ENCODE measurements around the gene TMEM214. TPM values are rescaled to one million over a fixed set of nuclear protein-coding genes. Genes with fewer than 3 reads are reported as not detected.

TMEM214 gene
- polyA plus RNA-seq, 4 donors = 56.9 to 71.4 (median 62.4) TPM

DNA sequence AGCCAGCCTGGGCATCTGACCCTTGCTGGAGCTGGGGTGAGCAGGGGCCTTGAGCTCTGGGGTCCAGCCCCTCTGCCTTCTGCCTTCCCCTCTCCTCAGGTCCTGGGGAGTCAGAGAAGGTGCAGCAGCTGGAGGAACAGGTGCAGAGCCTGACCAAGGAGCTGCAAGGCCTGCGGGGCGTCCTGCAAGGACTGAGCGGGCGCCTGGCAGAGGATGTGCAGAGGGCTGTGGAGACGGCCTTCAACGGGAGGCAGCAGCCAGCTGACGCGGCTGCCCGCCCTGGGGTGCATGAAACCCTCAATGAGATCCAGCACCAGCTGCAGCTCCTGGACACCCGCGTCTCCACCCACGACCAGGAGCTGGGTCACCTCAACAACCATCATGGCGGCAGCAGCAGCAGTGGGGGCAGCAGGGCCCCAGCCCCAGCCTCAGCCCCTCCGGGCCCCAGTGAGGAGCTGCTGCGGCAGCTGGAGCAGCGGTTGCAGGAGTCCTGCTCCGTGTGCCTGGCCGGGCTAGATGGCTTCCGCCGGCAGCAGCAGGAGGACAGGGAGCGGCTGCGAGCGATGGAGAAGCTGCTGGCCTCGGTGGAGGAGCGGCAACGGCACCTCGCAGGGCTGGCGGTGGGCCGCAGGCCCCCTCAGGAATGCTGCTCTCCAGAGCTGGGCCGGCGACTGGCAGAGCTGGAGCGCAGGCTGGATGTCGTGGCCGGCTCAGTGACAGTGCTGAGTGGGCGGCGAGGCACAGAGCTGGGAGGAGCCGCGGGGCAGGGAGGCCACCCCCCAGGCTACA, 49.4 kb downstream of the TMEM214 start:
- no peak for DNase-seq (ENCODE audit: low read depth in 4 of 4, low spot score in 3 of 4)

DNA sequence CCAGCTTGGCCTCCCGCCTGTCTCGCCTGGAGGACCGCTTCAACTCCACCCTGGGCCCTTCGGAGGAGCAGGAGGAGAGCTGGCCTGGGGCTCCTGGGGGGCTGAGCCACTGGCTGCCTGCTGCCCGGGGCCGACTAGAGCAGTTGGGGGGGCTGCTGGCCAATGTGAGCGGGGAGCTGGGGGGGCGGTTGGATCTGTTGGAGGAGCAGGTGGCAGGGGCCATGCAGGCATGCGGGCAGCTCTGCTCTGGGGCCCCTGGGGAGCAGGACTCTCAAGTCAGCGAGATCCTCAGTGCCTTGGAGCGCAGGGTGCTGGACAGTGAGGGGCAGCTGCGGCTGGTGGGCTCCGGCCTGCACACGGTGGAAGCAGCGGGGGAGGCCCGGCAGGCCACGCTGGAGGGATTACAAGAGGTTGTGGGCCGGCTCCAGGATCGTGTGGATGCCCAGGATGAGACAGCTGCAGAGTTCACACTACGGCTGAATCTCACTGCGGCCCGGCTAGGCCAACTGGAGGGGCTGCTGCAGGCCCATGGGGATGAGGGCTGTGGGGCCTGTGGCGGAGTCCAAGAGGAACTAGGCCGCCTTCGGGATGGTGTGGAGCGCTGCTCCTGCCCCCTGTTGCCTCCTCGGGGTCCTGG, 50.1 kb downstream of the TMEM214 start:
- DNase-seq (ENCODE audit: low read depth in 4 of 4, low spot score in 3 of 4) = no peak

DNA sequence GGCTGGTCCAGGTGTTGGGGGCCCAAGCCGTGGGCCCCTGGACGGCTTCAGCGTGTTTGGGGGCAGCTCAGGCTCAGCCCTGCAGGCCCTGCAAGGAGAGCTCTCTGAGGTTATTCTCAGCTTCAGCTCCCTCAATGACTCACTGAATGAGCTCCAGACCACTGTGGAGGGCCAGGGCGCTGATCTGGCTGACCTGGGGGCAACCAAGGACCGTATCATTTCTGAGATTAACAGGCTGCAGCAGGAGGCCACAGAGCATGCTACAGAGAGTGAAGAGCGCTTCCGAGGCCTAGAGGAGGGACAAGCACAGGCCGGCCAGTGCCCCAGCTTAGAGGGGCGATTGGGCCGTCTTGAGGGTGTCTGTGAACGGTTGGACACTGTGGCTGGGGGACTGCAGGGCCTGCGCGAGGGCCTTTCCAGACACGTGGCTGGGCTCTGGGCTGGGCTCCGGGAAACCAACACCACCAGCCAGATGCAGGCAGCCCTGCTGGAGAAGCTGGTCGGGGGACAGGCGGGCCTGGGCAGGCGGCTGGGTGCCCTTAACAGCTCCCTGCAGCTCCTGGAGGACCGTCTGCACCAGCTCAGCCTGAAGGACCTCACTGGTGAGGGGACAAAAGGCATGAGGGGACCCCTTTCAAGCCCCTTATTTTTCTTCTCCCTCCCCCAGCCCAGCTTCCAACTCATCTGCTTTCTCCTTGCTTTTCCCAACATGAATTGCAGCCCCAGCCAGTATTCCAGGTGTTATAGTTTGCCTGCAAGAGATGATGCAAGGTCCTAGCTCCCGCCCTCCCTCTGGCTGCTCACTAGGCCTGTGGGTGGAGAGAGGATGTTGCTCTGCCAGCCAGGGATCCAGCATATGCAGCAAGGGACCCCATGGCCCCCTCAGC, 50.9 kb downstream of the TMEM214 start:
- DNase-seq (ENCODE audit: low read depth in 4 of 4, low spot score in 3 of 4) = no peak

DNA sequence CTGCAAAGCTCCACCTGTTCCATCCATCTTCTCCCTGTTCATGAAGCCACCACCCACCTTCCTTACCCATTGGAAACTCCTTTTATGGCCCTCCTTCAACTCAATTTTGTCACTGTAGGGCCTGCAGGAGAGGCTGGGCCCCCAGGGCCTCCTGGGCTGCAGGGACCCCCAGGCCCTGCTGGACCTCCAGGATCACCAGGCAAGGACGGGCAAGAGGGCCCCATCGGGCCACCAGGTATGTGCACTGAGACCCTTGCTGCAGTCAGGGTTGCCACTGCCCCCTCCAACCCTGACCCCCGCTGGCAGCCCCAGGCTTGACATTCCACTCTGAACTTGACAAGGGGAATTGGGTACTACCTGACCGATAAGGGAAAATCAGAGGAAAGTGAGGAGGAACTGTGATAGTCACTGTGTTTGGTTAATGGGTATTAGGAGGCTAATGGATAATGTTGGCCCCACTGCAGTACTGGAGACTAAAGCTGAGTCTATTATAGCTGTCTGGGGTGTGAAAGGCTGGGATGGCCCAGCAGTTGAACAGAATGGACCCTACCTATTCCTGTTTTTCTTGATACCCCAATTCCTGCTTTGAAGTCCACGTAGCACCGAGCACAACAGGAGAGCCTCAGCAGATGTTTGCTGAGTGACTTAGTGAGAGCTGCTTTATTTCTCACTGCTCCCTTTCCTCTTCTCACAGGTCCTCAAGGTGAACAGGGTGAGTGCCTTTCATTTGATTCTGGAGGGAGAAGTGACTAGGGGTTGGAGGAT, 51.7 kb downstream of the TMEM214 start:
- DNase-seq (ENCODE audit: low read depth in 4 of 4, low spot score in 3 of 4) = no peak

DNA sequence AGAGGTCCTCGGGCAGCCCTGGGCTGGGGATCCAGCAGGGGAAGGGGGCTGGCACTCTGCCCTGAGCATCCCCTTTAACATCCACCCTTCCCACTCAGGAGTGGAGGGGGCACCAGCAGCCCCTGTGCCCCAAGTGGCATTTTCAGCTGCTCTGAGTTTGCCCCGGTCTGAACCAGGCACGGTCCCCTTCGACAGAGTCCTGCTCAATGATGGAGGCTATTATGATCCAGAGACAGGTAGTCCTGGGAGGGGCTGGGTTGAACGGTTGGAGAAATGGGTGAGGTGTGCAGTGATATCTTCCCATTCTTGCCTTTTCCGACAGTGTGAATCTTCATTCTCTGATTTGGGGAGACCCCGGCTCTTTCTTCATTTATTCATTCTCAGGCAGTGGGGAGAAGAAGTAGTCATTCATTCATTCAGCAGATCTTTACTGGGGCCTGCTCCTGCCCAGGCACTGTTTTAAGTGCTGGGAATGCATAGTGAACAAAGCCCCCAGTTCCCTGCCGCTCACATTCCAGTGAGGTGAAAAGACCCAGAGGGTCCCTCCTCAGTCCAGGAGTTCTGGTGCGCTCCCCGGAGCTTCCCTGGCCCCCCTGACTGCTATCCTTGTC, 52.4 kb downstream of the TMEM214 start:
- DNase-seq (ENCODE audit: low read depth in 4 of 4, low spot score in 3 of 4) = no peak

DNA sequence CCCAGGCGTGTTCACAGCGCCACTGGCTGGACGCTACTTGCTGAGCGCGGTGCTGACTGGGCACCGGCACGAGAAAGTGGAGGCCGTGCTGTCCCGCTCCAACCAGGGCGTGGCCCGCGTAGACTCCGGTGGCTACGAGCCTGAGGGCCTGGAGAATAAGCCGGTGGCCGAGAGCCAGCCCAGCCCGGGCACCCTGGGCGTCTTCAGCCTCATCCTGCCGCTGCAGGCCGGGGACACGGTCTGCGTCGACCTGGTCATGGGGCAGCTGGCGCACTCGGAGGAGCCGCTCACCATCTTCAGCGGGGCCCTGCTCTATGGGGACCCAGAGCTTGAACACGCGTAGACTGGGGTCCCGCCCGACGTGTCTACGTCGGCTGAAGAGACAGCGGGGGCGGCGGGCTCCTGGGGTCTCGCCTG, 52.9 kb downstream of the TMEM214 start:
- peak in 1 of 4 donors; percentile 53 for DNase-seq (ENCODE audit: low read depth in 4 of 4, low spot score in 3 of 4)

DNA sequence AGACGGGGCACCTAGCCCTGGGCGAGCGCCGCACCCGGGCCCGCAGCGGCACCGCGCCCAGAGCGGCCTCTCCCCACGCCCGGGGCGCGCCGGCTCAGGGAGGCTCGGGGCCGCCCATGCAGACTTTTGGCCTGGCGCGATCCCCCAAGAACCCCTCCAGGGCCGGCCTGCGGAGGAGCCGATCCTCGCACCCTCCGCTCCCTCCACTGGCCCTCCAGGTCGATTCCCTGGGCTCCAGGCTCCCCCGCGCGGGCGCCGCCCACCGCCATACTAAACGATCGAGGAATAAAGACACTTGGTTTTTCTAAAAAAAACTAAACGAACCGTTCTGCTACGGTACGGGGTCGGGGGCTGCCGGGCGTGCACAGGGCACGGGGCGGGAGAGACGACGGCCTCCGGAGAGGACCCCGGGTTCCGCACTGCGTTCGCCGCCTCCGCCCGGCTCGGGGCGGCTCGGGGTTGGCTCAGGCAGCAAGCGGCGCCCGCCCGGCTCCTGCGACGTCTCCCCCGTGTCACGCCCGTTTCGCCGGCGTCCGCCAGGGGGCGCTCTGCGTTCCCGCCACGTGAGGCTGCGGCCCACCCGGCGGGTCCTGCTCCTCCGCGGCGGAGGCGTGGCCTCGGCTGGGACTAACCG, 53.4 kb downstream of the TMEM214 start:
- DNase-seq (ENCODE audit: low read depth in 4 of 4, low spot score in 3 of 4) = peak; percentile 88 to 93 (median 88)

DNA sequence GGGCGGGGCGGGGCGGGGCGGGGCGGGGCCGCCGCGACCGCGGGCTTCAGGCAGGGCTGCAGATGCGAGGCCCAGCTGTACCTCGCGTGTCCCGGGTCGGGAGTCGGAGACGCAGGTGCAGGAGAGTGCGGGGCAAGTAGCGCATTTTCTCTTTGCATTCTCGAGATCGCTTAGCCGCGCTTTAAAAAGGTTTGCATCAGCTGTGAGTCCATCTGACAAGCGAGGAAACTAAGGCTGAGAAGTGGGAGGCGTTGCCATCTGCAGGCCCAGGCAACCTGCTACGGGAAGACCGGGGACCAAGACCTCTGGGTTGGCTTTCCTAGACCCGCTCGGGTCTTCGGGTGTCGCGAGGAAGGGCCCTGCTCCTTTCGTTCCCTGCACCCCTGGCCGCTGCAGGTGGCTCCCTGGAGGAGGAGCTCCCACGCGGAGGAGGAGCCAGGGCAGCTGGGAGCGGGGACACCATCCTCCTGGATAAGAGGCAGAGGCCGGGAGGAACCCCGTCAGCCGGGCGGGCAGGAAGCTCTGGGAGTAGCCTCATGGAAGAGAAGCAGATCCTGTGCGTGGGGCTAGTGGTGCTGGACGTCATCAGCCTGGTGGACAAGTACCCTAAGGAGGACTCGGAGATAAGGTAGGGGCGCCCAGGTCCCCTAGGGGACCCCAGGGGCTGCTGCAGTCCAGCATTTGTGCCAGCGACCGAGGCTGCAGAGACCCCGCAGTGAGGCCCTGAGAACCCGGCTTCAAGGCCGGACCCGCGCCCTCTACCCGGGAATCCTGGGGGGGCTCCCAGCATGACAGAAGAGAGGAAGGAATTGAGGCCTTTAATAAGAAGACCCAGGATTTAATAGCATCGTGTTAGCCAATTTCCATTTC, 54.2 kb downstream of the TMEM214 start, which contains the start of gene KHK:
Gene KHK, plus strand, starts transcription at position 49 of the 870 bp plus-strand sequence. Its CDS starts 488 bp downstream, at position 537.
- DNase-seq (ENCODE audit: low read depth in 4 of 4, low spot score in 3 of 4) = no peak

DNA sequence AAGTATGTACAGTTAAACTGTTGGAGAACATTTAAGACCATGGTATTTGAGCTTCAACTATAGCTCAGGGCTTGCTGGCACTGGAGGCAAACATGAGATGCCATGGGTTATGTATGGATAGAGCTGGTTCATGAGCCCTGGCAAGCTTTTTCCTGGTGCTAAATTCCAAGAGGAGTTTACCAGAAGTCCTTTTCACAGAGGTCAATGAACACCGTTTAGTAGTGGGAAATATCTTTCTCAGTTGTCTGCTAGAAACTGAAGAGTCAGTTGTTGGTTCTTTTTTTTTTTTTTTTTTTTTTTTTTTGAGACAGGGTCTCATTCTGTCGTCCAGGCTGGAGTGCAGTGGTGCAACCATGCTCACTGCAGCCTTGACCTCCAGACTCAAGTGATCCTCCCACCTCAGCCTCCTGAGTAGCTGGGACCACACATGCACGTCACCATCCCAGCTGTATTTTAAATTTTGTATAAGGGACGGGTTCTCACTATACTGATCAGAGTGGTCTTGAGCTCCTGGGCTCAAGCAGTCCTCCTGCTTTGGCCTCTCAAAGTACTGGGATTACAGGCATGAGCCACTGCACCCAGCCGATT, 55.2 kb downstream of the TMEM214 start:
- DNase-seq (ENCODE audit: low read depth in 4 of 4, low spot score in 3 of 4) = no peak

DNA sequence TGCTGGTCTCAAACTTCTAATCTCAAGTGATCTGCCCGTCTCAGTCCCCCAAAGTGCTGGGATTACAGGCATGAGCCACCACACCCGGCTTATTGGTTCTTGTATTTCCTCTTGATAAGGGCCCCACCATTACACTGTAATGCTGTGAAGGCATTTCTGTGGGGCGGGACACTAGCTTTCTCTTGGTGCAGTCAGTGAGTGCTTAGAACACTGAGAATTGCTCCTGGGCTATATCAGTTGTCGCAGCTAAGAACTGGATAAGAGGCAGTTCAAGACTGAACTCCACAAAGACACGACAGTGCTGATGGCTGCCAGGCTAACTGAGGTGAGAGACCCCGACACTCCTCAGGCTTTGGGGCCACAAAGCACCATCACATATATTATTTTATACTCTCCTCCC, 55.9 kb downstream of the TMEM214 start:
- no peak for DNase-seq (ENCODE audit: low read depth in 4 of 4, low spot score in 3 of 4)

DNA sequence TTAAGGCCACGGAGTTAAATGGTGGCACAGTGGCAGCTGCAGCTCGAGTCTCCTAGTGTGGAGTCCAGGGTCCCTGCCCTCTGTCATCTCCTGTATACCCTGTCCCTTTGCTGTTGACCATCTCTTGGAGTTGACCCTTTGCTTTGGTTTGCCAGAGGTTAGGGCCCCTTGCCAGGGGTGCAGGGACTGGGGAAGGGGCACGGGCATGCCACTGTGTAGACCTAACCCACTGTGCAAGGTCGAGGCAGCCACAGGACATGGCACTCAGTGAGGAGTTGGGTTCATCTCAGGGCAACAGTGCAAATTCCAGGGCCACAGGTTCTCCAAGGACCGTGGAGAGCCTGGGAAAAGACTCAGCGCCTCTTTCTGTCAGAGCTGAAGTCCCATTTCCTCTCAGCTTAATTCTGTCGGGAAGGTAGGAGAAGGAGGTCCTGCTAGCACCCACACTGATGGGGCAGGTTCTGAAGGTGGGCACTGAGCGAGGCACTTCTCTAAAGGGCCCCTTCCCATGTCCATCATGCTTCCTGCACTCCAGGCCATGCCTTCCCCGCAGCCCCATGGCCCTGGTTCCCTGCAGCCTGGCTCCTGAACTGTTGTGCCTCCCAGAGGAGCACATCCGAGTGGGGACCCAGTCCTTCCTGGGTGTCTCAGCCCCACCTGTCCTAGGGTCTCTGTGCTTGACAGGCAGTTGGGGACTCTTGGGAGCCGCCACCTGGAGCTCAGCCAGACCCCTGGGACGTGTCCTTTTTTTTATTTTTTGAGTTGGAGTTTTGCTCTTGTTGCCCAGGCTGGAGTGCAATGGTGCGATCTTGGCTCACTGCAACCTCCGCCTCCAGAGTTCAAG, 56.6 kb downstream of the TMEM214 start:
- no peak for DNase-seq (ENCODE audit: low read depth in 4 of 4, low spot score in 3 of 4)

Other genes with a start within 250 kb of the TMEM214 start
- gene CENPA, start 246.9 kb upstream of the TMEM214 start, polyA plus RNA-seq (ENCODE audit: insufficient read length in 4 of 4) = 10 to 100 TPM; 14.9 to 18.9 (median 16.3) TPM
- 1 to 10 TPM; 5.7 to 8.5 (median 6.5) TPM for gene DPYSL5, start 184.8 kb upstream of the TMEM214 start, polyA plus RNA-seq (ENCODE audit: insufficient read length in 4 of 4)
- gene MAPRE3, start 62.3 kb upstream of the TMEM214 start, polyA plus RNA-seq (ENCODE audit: insufficient read length in 4 of 4) = 10 to 100 TPM; 13.8 to 16.8 (median 14.4) TPM
- gene AGBL5, start 18.7 kb downstream of the TMEM214 start, polyA plus RNA-seq (ENCODE audit: insufficient read length in 4 of 4) = 10 to 100 TPM; 62.1 to 65.4 (median 63.9) TPM
- 100 to 1,000 TPM; 242 to 277 (median 260) TPM for gene OST4, start 38.7 kb downstream of the TMEM214 start, polyA plus RNA-seq (ENCODE audit: insufficient read length in 4 of 4)
- 100 to 1,000 TPM in 1 of 4 donors, 10 to 100 TPM in 3; 61.5 to 121 (median 86.3) TPM for gene EMILIN1, start 45.6 kb downstream of the TMEM214 start, polyA plus RNA-seq (ENCODE audit: insufficient read length in 4 of 4)
- gene KHK, start 53.8 kb downstream of the TMEM214 start, polyA plus RNA-seq (ENCODE audit: insufficient read length in 4 of 4) = 10 to 100 TPM; 43.9 to 59.9 (median 51.2) TPM
- 1 to 10 TPM; 4.6 to 7.5 (median 6.1) TPM for gene CGREF1, start 86.2 kb downstream of the TMEM214 start, polyA plus RNA-seq (ENCODE audit: insufficient read length in 4 of 4)
- 1 to 10 TPM; 1.2 to 2.1 (median 1.3) TPM for gene ABHD1, start 90.8 kb downstream of the TMEM214 start, polyA plus RNA-seq (ENCODE audit: insufficient read length in 4 of 4)
- gene PREB, start 101.7 kb downstream of the TMEM214 start, polyA plus RNA-seq (ENCODE audit: insufficient read length in 4 of 4) = 10 to 100 TPM; 46.4 to 56.9 (median 51.4) TPM
- under 1 TPM in 1 of 4 donors, not detected in 3; 0.04 TPM for gene PRR30, start 106.4 kb downstream of the TMEM214 start, polyA plus RNA-seq (ENCODE audit: insufficient read length in 4 of 4)
- under 1 TPM; 0.46 to 0.79 (median 0.59) TPM for gene TCF23, start 116.0 kb downstream of the TMEM214 start, polyA plus RNA-seq (ENCODE audit: insufficient read length in 4 of 4)
- 100 to 1,000 TPM; 157 to 190 (median 171) TPM for gene ATRAID, start 179.1 kb downstream of the TMEM214 start, polyA plus RNA-seq (ENCODE audit: insufficient read length in 4 of 4)
- gene SLC5A6, start 179.3 kb downstream of the TMEM214 start, polyA plus RNA-seq (ENCODE audit: insufficient read length in 4 of 4) = 10 to 100 TPM; 31.5 to 39.6 (median 37.7) TPM
- 10 to 100 TPM; 36.0 to 47.7 (median 42.1) TPM for gene CAD, start 184.4 kb downstream of the TMEM214 start, polyA plus RNA-seq (ENCODE audit: insufficient read length in 4 of 4)
- 1 to 10 TPM; 5.1 to 7.8 (median 7.6) TPM for gene SLC30A3, start 230.1 kb downstream of the TMEM214 start, polyA plus RNA-seq (ENCODE audit: insufficient read length in 4 of 4)
- gene DNAJC5G, start 242.5 kb downstream of the TMEM214 start, polyA plus RNA-seq (ENCODE audit: insufficient read length in 4 of 4) = 1 to 10 TPM in 2 of 4 donors, under 1 TPM in 2; 0.55 to 1.1 (median 0.88) TPM
- 1 to 10 TPM; 3.5 to 6.3 (median 4.6) TPM for gene TRIM54, start 249.5 kb downstream of the TMEM214 start, polyA plus RNA-seq (ENCODE audit: insufficient read length in 4 of 4)

All from right renal pelvis (tissue), 4 donors.